Measurements from ENCODE around the gene MINDY3.
"Not testable (repeated sequence)": the region's sequence is repeated elsewhere in the genome, so short reads cannot be mapped to it uniquely, and the experiment has no call there.

Gene MINDY3

GRCh38 chr10:15780353-15781135 is 79.8 kb downstream of the MINDY3 start:
- DNase-seq (ENCODE audit: low spot score) = peak; percentile 3

GRCh38 chr10:15775513-15775912 is 84.8 kb downstream of the MINDY3 start:
- DNase-seq (ENCODE audit: low spot score) = no peak

- DNase-seq (ENCODE audit: low spot score) = not testable (repeated sequence)
Measured at GRCh38 chr10:15774534-15774933, 85.8 kb downstream of the MINDY3 start.

- no peak for DNase-seq (ENCODE audit: low spot score)
Measured at GRCh38 chr10:15764892-15765454, 95.3 kb downstream of the MINDY3 start.

- DNase-seq (ENCODE audit: low spot score) = no peak
Measured at GRCh38 chr10:15763006-15763405, 97.3 kb downstream of the MINDY3 start.

GRCh38 chr10:15762239-15762638 is 98.1 kb downstream of the MINDY3 start:
- DNase-seq (ENCODE audit: low spot score) = not testable (repeated sequence)

GRCh38 chr10:15761224-15761623 is 99.1 kb downstream of the MINDY3 start:
- not testable (repeated sequence) for DNase-seq (ENCODE audit: low spot score)

- DNase-seq (ENCODE audit: low spot score) = no peak
Measured at GRCh38 chr10:15760681-15761080, 99.6 kb downstream of the MINDY3 start.

- DNase-seq (ENCODE audit: low spot score) = no peak
Measured at GRCh38 chr10:15759265-15759664, 101.0 kb downstream of the MINDY3 start.

GRCh38 chr10:15758618-15759017 is 101.7 kb downstream of the MINDY3 start:
- no peak for DNase-seq (ENCODE audit: low spot score)

GRCh38 chr10:15754937-15755336 is 105.4 kb downstream of the MINDY3 start:
- DNase-seq (ENCODE audit: low spot score) = no peak

GRCh38 chr10:15751046-15751445 is 109.3 kb downstream of the MINDY3 start:
- no peak for DNase-seq (ENCODE audit: low spot score)

GRCh38 chr10:15748126-15748525 is 112.2 kb downstream of the MINDY3 start:
- DNase-seq (ENCODE audit: low spot score) = no peak

- DNase-seq (ENCODE audit: low spot score) = no peak
Measured at GRCh38 chr10:15747632-15748031, 112.7 kb downstream of the MINDY3 start.

- DNase-seq (ENCODE audit: low spot score) = no peak
Measured at GRCh38 chr10:15745751-15746150, 114.6 kb downstream of the MINDY3 start.

GRCh38 chr10:15744217-15744865 is 116.0 kb downstream of the MINDY3 start:
- DNase-seq (ENCODE audit: low spot score) = peak; percentile 38

- no peak for DNase-seq (ENCODE audit: low spot score)
Measured at GRCh38 chr10:15743443-15743842, 116.9 kb downstream of the MINDY3 start.

- no peak for DNase-seq (ENCODE audit: low spot score)
Measured at GRCh38 chr10:15742836-15743235, 117.5 kb downstream of the MINDY3 start.

- DNase-seq (ENCODE audit: low spot score) = no peak
Measured at GRCh38 chr10:15742102-15742501, 118.2 kb downstream of the MINDY3 start.

- no peak for DNase-seq (ENCODE audit: low spot score)
Measured at GRCh38 chr10:15741581-15741980, 118.7 kb downstream of the MINDY3 start.

GRCh38 chr10:15740261-15740660 is 120.0 kb downstream of the MINDY3 start:
- no peak for DNase-seq (ENCODE audit: low spot score)

- no peak for DNase-seq (ENCODE audit: low spot score)
Measured at GRCh38 chr10:15739254-15739970, 120.9 kb downstream of the MINDY3 start.

All from globus pallidus (tissue), 1 donor.